Tibial artery (tissue), 4 donors: ENCODE data around the gene AP3B2.

Source experiments
- DNase-seq, 2 donors: peaks; one replicate each; pipeline ENCODE4 v3.0.0-alpha.2; 2019
- H3K27ac ChIP-seq, 2 donors: fragments of 200-600 bp; sonication (generic) in 1 of 2; 1 replicate in 1 of 2; 2 replicates in 1 of 2; pipeline ENCODE4 v1.5.1; 2018 to 2019; ENCODE audit warnings: mild to moderate bottlenecking in 1 of 2
- H3K27me3 ChIP-seq, 2 donors: fragments of 200-600 bp; sonication (generic) in 1 of 2; one replicate each; pipeline versions ENCODE4 v1.5.1 to v1.6.0; 2016 to 2019
- H3K36me3 ChIP-seq, 3 donors: fragments of 200-600 bp; sonication (generic) in 2 of 3; one replicate each; pipeline ENCODE4 v1.5.1; 2016 to 2019; ENCODE audit warnings: mild to moderate bottlenecking in 2 of 3
- H3K4me1 ChIP-seq, 4 donors: fragments of 200-600 bp; sonication (generic) in 2 of 4; 1 replicate in 3 of 4; 2 replicates in 1 of 4; pipeline ENCODE4 v1.5.1; 2016 to 2019
- H3K4me3 ChIP-seq, 2 donors: fragments of 200-600 bp; sonication (generic) in 1 of 2; 1 replicate in 1 of 2; 2 replicates in 1 of 2; pipeline ENCODE4 v1.5.1; 2018 to 2019; ENCODE audit warnings: mild to moderate bottlenecking in 2 of 2
- H3K9me3 ChIP-seq, 3 donors: fragments of 200-600 bp; sonication (generic) in 1 of 3; one replicate each; pipeline ENCODE4 v1.5.1; 2016 to 2019
- intact Hi-C: fragments of 100-400 bp; cut with DNase I; formaldehyde crosslinking; loops from one replicate; pipeline ENCODE4 v1.15.0; 2023; ENCODE audit warnings: low total_unique reads
- TF ChIP-seq, protein P1 (sequence below), 2 experiments: fragments of 200-600 bp in 1 of 2; fragments of 450-650 bp in 1 of 2; IDR thresholded peaks; one replicate each; pipeline ENCODE4 v1.5.1; 2017 to 2019; ENCODE audit warnings: antibody characterized with exemption in 2 of 2, mild to moderate bottlenecking in 1 of 2, moderate library complexity in 1 of 2

AP3B2 gene

DNA sequence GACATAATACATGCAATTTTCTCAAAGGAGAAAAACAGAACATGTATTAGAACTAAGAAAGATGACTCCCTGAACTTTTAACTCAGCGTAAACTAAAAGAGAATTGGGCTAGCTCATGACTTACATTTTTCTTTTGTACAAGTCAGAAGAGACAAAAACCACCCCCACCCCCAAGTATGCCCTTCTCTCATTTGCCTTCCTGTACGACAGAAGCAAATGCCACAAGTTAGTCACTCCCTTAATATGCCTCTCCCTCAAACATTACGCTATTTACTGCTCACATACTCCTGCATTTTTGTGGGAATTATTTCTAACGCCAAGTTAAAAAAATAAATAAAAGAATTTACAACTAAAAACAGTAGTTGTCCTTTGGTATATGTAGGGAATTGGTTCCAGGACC, 84.5 kb downstream of the AP3B2 start:
- H3K27me3 ChIP-seq: no peaks in the 10 kb centered on the region
- intact Hi-C loops: no loop called here
- no peaks in the 10 kb centered on the region for H3K36me3 ChIP-seq
- DNase-seq: no peak
- TF ChIP-seq, protein P1, sequence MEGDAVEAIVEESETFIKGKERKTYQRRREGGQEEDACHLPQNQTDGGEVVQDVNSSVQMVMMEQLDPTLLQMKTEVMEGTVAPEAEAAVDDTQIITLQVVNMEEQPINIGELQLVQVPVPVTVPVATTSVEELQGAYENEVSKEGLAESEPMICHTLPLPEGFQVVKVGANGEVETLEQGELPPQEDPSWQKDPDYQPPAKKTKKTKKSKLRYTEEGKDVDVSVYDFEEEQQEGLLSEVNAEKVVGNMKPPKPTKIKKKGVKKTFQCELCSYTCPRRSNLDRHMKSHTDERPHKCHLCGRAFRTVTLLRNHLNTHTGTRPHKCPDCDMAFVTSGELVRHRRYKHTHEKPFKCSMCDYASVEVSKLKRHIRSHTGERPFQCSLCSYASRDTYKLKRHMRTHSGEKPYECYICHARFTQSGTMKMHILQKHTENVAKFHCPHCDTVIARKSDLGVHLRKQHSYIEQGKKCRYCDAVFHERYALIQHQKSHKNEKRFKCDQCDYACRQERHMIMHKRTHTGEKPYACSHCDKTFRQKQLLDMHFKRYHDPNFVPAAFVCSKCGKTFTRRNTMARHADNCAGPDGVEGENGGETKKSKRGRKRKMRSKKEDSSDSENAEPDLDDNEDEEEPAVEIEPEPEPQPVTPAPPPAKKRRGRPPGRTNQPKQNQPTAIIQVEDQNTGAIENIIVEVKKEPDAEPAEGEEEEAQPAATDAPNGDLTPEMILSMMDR (IDR thresholded peaks at IDR 0.05): no peak
- H3K27ac ChIP-seq: no peak overlapping the region
- H3K4me3 ChIP-seq: no peak overlapping the region
- no peaks in the 10 kb centered on the region for H3K9me3 ChIP-seq
- H3K4me1 ChIP-seq: no peaks in the 10 kb centered on the region

DNA sequence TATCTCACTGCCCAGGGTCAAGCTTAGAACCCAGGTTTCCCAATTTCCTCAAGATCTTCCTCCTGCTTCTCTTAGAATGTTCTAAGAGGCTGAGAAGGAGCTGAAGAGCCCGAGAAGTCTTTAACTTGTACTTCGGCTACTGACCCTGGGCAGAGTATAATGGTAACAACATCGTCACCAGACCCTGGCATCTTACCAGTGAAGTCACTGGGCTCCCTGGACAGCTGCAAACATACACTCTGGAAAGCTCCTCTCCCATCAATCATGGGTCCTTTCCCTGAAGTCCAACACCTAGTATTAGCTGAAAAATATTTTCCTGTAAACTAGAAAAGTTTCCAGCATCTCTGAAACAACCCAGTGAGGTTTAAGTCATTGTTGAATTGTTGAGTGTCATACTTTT, 85.2 kb downstream of the AP3B2 start:
- H3K27ac ChIP-seq: no peak overlapping the region
- H3K36me3 ChIP-seq: no peaks in the 10 kb centered on the region
- H3K27me3 ChIP-seq: no peaks in the 10 kb centered on the region
- TF ChIP-seq, protein P1 (IDR thresholded peaks at IDR 0.05): no peak
- DNase-seq: no peak
- intact Hi-C loops: no loop called here
- no peak overlapping the region for H3K4me3 ChIP-seq
- no peaks in the 10 kb centered on the region for H3K4me1 ChIP-seq
- H3K9me3 ChIP-seq: no peaks in the 10 kb centered on the region

DNA sequence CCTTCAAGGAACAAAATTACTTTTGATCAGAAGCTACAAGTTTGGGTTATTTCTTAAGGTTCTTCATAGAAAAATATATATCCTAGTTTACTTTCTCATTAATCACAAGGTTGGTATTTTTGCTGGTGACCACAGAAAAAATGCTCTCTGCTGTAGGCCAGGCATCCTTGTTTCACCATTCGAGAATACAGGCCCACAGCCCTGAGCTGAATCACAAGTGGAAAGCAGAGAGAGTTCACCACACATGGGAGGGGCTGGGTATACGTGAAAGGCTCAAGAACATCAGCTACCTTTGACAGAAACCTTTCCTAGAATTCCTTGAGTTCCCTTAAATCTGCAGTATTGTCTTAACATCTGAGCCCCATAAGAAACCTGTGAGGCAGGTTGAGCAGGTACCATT, 85.7 kb downstream of the AP3B2 start:
- no peaks in the 10 kb centered on the region for H3K9me3 ChIP-seq
- intact Hi-C loops: no loop called here
- no peaks in the 10 kb centered on the region for H3K36me3 ChIP-seq
- TF ChIP-seq, protein P1 (IDR thresholded peaks at IDR 0.05): no peak
- DNase-seq: no peak
- no peak overlapping the region for H3K27ac ChIP-seq
- H3K4me1 ChIP-seq: no peaks in the 10 kb centered on the region
- H3K4me3 ChIP-seq: no peak overlapping the region
- H3K27me3 ChIP-seq: no peaks in the 10 kb centered on the region

DNA sequence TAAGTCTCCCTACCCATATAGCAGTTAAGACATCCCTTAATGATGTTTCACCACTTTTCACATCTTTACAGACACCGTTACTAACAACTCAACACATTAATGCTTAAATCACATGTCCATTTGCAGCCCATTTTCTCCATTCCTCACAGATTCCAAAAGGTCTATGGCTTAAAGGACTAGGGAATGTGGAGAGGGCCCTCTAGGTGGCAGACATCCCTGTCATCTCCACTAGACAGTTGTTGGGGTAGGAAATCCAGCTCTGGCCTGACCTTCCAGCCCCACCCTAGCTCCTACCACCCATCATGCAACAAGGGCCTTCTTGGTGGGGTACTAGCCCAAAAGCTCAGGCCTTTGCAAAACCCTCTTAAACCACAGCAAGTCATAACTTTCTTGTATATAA, 87.7 kb downstream of the AP3B2 start:
- intact Hi-C loops: no loop called here
- no peaks in the 10 kb centered on the region for H3K36me3 ChIP-seq
- no peak for DNase-seq
- no peak overlapping the region for H3K27ac ChIP-seq
- no peaks in the 10 kb centered on the region for H3K9me3 ChIP-seq
- H3K4me3 ChIP-seq: no peak overlapping the region
- no peaks in the 10 kb centered on the region for H3K27me3 ChIP-seq
- TF ChIP-seq, protein P1 (IDR thresholded peaks at IDR 0.05): no peak
- no peaks in the 10 kb centered on the region for H3K4me1 ChIP-seq

DNA sequence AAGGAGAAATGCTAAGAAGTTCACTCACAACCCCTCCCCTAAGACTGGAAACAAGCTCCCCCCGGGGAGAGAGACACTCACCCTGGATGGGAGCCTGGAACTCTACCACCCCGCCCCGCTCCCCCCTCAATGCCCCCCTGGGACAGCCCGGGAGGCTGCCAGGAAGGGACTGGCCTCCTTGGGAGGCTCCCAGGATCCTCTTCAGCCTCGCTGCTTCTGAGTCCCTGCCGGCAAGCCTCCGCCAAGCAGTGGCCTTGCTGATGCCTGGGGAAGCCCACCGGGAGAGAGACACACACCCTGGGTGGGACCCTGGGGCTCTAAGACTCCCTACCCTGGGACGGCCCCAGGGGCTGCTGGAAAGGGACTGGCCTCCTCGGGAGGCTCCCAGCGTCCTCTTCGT, 95.9 kb downstream of the AP3B2 start:
- TF ChIP-seq, protein P1 (IDR thresholded peaks at IDR 0.05): no peak
- no peaks in the 10 kb centered on the region for H3K9me3 ChIP-seq
- intact Hi-C loops: no loop called here
- H3K4me1 ChIP-seq: peaks cover 0 to 8% (median 0%) of the 10 kb centered on the region in 4 donors
- no peak overlapping the region for H3K27ac ChIP-seq
- H3K27me3 ChIP-seq: no peaks in the 10 kb centered on the region
- DNase-seq: no peak
- H3K4me3 ChIP-seq: no peak overlapping the region
- H3K36me3 ChIP-seq: no peaks in the 10 kb centered on the region

DNA sequence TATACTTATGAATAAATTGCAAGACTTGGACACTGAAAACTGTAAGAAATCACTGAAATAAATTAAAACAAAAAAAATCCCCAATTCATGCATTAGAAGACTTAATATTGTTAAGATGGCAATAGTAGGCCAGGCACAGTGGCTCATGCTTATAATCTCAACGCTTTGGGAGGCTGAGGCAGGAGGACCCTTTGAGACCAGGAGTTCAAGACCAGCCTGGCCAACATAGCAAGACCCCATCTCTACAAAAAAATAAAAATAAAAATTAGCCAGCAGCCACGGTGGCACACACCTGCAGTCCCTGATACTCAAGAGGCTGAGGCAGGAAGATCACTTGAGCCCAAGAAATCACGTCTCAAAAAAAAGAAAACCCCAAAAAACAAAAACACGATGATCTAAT, 98.3 kb downstream of the AP3B2 start:
- H3K36me3 ChIP-seq: no peaks in the 10 kb centered on the region
- H3K4me3 ChIP-seq: no peak overlapping the region
- TF ChIP-seq, protein P1 (IDR thresholded peaks at IDR 0.05): no peak
- no peak for DNase-seq
- intact Hi-C loops: no loop called here
- H3K27me3 ChIP-seq: no peaks in the 10 kb centered on the region
- H3K9me3 ChIP-seq: no peaks in the 10 kb centered on the region
- H3K4me1 ChIP-seq: peaks cover 0 to 8% (median 0%) of the 10 kb centered on the region in 4 donors
- H3K27ac ChIP-seq: no peak overlapping the region
